ENCODE data around the gene SETD9. TPM values are rescaled to one million over a fixed set of nuclear protein-coding genes. Genes with fewer than 3 reads are reported as not detected.

Gene SETD9
- total and polyA plus RNA-seq, 2 of the 13 experiments (the other 11 are each of a cell fraction or from before 2014, with no cell fraction given) = 4.8 to 17.8 TPM

DNA sequence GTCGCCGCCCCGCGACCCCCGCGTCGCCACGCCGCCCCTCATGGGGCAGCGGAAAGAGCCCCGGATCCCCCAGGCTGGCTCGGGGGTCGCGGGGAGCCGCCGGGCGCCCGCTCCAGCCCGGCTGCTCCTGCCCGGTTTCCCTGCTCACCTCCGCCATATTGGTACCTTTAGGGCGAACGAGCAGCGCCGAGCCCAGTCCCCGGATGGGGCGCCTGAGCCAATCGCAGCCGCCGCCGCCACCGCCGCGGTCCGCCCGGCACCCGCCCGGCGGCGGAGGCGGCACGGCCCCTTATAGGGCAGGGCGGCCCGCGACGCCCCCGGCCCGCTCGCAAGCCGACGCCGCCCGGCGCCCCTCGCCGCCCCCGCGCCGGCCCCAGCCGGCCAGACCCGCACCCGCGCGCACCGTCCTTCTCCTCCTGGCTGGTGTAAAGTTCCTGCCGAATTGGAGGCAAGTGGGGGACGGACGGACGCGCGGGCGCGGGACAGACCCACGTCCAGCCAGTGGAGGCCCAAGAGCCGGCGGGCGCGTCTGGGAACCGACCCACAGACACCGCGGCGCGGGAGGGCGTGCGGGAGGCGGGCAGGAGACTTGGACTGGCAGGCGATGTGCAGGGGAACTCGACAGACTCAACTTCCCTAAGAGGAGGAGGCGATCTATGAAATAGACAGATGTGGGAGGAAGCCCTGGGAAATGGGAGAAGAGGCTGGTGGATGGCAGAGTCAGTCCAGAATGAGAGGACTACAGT, 42.7 kb downstream of the SETD9 start, which contains the start of gene MIER3 (continued):
- no peak for TF ChIP-seq ZSCAN31 (CRISPR knock-in tag; IDR thresholded peaks at IDR 0.05; ENCODE audit: low read depth)
- no peak for TF ChIP-seq ZC3H13 (CRISPR knock-in tag; IDR thresholded peaks at IDR 0.05)
- TF ChIP-seq PHF21A (CRISPR knock-in tag; IDR thresholded peaks at IDR 0.05) = peak; percentile 59; the same call in 1 of the 2 replicates
- no peak for TF ChIP-seq SIX1 (CRISPR knock-in tag; IDR thresholded peaks at IDR 0.05; ENCODE audit: borderline replicate concordance)
- TF ChIP-seq TBX2 (CRISPR knock-in tag; IDR thresholded peaks at IDR 0.05; ENCODE audit: borderline replicate concordance) = 0 out of 2 replicates have a peak, but pooled peaks have one; percentile 16
- TF ChIP-seq ZKSCAN8 (CRISPR knock-in tag; IDR thresholded peaks at IDR 0.05; ENCODE audit: borderline replicate concordance) = no peak
- peak; percentile 31 for TF ChIP-seq ASH2L (IDR thresholded peaks at IDR 0.05; ENCODE audit: insufficient read length, low read depth, low read length)
- TF ChIP-seq SETDB1 (CRISPR knock-in tag; IDR thresholded peaks at IDR 0.05; ENCODE audit: borderline replicate concordance) = no peak
- no peak for TF ChIP-seq ZNF879 (CRISPR knock-in tag; IDR thresholded peaks at IDR 0.05)
- TF ChIP-seq HMG20A (CRISPR knock-in tag; IDR thresholded peaks at IDR 0.05; ENCODE audit: borderline replicate concordance) = no peak
- no peak for TF ChIP-seq SNRNP70 (IDR thresholded peaks at IDR 0.05; ENCODE audit: low read depth, low read length)
- no peak for TF ChIP-seq ARHGAP35 (CRISPR knock-in tag; IDR thresholded peaks at IDR 0.05; ENCODE audit: borderline replicate concordance)
- TF ChIP-seq, protein P1, sequence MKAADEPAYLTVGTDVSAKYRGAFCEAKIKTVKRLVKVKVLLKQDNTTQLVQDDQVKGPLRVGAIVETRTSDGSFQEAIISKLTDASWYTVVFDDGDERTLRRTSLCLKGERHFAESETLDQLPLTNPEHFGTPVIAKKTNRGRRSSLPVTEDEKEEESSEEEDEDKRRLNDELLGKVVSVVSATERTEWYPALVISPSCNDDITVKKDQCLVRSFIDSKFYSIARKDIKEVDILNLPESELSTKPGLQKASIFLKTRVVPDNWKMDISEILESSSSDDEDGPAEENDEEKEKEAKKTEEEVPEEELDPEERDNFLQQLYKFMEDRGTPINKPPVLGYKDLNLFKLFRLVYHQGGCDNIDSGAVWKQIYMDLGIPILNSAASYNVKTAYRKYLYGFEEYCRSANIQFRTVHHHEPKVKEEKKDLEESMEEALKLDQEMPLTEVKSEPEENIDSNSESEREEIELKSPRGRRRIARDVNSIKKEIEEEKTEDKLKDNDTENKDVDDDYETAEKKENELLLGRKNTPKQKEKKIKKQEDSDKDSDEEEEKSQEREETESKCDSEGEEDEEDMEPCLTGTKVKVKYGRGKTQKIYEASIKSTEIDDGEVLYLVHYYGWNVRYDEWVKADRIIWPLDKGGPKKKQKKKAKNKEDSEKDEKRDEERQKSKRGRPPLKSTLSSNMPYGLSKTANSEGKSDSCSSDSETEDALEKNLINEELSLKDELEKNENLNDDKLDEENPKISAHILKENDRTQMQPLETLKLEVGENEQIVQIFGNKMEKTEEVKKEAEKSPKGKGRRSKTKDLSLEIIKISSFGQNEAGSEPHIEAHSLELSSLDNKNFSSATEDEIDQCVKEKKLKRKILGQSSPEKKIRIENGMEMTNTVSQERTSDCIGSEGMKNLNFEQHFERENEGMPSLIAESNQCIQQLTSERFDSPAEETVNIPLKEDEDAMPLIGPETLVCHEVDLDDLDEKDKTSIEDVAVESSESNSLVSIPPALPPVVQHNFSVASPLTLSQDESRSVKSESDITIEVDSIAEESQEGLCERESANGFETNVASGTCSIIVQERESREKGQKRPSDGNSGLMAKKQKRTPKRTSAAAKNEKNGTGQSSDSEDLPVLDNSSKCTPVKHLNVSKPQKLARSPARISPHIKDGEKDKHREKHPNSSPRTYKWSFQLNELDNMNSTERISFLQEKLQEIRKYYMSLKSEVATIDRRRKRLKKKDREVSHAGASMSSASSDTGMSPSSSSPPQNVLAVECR (CRISPR knock-in tag; IDR thresholded peaks at IDR 0.05; ENCODE audit: borderline replicate concordance) = peak; percentile 37; the same call in 1 of the 2 replicates
- TF ChIP-seq PAXIP1 (CRISPR knock-in tag; conservative IDR thresholded peaks at IDR 0.05) = no peak
- TF ChIP-seq, protein P2, sequence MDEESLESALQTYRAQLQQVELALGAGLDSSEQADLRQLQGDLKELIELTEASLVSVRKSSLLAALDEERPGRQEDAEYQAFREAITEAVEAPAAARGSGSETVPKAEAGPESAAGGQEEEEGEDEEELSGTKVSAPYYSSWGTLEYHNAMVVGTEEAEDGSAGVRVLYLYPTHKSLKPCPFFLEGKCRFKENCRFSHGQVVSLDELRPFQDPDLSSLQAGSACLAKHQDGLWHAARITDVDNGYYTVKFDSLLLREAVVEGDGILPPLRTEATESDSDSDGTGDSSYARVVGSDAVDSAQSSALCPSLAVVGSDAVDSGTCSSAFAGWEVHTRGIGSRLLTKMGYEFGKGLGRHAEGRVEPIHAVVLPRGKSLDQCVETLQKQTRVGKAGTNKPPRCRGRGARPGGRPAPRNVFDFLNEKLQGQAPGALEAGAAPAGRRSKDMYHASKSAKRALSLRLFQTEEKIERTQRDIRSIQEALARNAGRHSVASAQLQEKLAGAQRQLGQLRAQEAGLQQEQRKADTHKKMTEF (CRISPR knock-in tag; IDR thresholded peaks at IDR 0.05) = no peak; the same call in 1 of the 2 replicates
- TF ChIP-seq ZNF746 (CRISPR knock-in tag; IDR thresholded peaks at IDR 0.05) = peak; percentile 33; the same call in 1 of the 2 replicates

Measured in HepG2 (cell line).